ENCODE measurements around the gene TBC1D22A. TPM values are rescaled to one million over a fixed set of nuclear protein-coding genes. Genes with fewer than 3 reads are reported as not detected.

TBC1D22A gene
- total and polyA plus RNA-seq, 10 of the 15 experiments (the other 5 are each of a cell fraction or from before 2014, with no cell fraction given): 0.63 to 44.7 (median 27.4) TPM

DNA sequence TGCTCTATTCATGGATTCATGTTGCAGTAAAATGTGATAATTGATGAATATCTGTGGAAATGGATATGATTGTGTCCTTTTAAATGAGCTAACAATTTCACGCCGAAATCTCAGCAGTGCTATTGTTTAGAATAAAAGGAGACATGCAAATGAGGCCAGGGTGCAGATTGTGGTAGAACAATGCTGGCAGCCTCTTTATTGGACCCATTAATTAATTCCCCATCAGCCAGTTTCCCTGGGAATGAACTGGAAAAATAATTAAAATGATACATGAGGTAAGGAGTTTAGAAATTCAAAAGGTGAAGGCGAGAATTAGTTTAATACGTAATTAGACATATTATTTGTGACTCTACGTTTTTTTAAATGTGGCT is 306.2 kb downstream of the TBC1D22A start:
- in situ Hi-C loops (cut with MboI) (no loop called here), intact Hi-C loops (cut with micrococcal nuclease; ENCODE audit: unreplicated experiment) (no loop called here)
- SMC1A ChIA-PET (ENCODE audit: uncharacterized antibody, unreplicated experiment): no interaction called here
- WGBS (ENCODE audit: insufficient coverage, insufficient replicate concordance, low lambda C conversion rate, missing lambda C conversion rate): 88% methylated on average over 5 of the region's 5 CpGs
- ATAC-seq (no peak), FAIRE-seq (no peak), DNase-seq (ENCODE audit: low read depth, low spot score) (no peak)
- H3K4me2 ChIP-seq (ENCODE audit: control insufficient read depth, insufficient read depth): no peak overlapping the region
- H3K79me2 ChIP-seq (ENCODE audit: control insufficient read depth, insufficient read depth, low read length): no peaks in the 10 kb centered on the region
- peaks cover 0 to 5% of the 10 kb centered on the region in 2 experiments; a peak in 2 of 4 replicates for H3K36me3 ChIP-seq (ENCODE audit: control insufficient read depth in 2 of 2, insufficient read depth in 2 of 2, low read length in 1 of 2)
- POLR2A ChIA-PET: no interaction called here
- no peaks in the 10 kb centered on the region; the same call in 2 of the 3 replicates for H3K9me3 ChIP-seq (replicated peaks; ENCODE audit: control insufficient read depth, insufficient read depth, low read length)
- H4K20me1 ChIP-seq (ENCODE audit: control insufficient read depth, insufficient read depth): no peaks in the 10 kb centered on the region
- H3K9ac ChIP-seq (ENCODE audit: control insufficient read depth, insufficient read depth, low read length): no peak overlapping the region
- TF ChIP-seq, protein P1, sequence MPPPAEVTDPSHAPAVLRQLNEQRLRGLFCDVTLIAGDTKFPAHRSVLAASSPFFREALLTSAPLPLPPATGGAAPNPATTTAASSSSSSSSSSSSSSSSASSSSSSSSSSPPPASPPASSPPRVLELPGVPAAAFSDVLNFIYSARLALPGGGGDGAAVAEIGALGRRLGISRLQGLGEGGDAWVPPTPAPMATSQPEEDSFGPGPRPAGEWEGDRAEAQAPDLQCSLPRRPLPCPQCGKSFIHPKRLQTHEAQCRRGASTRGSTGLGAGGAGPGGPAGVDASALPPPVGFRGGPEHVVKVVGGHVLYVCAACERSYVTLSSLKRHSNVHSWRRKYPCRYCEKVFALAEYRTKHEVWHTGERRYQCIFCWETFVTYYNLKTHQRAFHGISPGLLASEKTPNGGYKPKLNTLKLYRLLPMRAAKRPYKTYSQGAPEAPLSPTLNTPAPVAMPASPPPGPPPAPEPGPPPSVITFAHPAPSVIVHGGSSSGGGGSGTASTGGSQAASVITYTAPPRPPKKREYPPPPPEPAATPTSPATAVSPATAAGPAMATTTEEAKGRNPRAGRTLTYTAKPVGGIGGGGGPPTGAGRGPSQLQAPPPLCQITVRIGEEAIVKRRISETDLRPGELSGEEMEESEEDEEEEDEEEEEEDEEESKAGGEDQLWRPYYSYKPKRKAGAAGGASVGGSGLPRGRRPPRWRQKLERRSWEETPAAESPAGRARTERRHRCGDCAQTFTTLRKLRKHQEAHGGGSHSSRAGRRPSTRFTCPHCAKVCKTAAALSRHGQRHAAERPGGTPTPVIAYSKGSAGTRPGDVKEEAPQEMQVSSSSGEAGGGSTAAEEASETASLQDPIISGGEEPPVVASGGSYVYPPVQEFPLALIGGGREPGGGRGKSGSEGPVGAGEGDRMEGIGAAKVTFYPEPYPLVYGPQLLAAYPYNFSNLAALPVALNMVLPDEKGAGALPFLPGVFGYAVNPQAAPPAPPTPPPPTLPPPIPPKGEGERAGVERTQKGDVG (CRISPR knock-in tag; IDR thresholded peaks at IDR 0.05): no peak
- no peak for TF ChIP-seq STAT1 (conservative IDR thresholded peaks at IDR 0.05)
- TF ChIP-seq, protein P2, sequence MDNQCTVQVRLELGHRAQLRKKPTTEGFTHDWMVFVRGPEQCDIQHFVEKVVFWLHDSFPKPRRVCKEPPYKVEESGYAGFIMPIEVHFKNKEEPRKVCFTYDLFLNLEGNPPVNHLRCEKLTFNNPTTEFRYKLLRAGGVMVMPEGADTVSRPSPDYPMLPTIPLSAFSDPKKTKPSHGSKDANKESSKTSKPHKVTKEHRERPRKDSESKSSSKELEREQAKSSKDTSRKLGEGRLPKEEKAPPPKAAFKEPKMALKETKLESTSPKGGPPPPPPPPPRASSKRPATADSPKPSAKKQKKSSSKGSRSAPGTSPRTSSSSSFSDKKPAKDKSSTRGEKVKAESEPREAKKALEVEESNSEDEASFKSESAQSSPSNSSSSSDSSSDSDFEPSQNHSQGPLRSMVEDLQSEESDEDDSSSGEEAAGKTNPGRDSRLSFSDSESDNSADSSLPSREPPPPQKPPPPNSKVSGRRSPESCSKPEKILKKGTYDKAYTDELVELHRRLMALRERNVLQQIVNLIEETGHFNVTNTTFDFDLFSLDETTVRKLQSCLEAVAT (IDR thresholded peaks at IDR 0.05): no peak
- TF ChIP-seq, protein P3, sequence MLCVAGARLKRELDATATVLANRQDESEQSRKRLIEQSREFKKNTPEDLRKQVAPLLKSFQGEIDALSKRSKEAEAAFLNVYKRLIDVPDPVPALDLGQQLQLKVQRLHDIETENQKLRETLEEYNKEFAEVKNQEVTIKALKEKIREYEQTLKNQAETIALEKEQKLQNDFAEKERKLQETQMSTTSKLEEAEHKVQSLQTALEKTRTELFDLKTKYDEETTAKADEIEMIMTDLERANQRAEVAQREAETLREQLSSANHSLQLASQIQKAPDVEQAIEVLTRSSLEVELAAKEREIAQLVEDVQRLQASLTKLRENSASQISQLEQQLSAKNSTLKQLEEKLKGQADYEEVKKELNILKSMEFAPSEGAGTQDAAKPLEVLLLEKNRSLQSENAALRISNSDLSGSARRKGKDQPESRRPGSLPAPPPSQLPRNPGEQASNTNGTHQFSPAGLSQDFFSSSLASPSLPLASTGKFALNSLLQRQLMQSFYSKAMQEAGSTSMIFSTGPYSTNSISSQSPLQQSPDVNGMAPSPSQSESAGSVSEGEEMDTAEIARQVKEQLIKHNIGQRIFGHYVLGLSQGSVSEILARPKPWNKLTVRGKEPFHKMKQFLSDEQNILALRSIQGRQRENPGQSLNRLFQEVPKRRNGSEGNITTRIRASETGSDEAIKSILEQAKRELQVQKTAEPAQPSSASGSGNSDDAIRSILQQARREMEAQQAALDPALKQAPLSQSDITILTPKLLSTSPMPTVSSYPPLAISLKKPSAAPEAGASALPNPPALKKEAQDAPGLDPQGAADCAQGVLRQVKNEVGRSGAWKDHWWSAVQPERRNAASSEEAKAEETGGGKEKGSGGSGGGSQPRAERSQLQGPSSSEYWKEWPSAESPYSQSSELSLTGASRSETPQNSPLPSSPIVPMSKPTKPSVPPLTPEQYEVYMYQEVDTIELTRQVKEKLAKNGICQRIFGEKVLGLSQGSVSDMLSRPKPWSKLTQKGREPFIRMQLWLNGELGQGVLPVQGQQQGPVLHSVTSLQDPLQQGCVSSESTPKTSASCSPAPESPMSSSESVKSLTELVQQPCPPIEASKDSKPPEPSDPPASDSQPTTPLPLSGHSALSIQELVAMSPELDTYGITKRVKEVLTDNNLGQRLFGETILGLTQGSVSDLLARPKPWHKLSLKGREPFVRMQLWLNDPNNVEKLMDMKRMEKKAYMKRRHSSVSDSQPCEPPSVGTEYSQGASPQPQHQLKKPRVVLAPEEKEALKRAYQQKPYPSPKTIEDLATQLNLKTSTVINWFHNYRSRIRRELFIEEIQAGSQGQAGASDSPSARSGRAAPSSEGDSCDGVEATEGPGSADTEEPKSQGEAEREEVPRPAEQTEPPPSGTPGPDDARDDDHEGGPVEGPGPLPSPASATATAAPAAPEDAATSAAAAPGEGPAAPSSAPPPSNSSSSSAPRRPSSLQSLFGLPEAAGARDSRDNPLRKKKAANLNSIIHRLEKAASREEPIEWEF (IDR thresholded peaks at IDR 0.05; ENCODE audit: insufficient replicate concordance, low read depth, low read length): no peak
- no peak for TF ChIP-seq SMARCA5 (IDR thresholded peaks at IDR 0.05)
- TF ChIP-seq, protein P4, sequence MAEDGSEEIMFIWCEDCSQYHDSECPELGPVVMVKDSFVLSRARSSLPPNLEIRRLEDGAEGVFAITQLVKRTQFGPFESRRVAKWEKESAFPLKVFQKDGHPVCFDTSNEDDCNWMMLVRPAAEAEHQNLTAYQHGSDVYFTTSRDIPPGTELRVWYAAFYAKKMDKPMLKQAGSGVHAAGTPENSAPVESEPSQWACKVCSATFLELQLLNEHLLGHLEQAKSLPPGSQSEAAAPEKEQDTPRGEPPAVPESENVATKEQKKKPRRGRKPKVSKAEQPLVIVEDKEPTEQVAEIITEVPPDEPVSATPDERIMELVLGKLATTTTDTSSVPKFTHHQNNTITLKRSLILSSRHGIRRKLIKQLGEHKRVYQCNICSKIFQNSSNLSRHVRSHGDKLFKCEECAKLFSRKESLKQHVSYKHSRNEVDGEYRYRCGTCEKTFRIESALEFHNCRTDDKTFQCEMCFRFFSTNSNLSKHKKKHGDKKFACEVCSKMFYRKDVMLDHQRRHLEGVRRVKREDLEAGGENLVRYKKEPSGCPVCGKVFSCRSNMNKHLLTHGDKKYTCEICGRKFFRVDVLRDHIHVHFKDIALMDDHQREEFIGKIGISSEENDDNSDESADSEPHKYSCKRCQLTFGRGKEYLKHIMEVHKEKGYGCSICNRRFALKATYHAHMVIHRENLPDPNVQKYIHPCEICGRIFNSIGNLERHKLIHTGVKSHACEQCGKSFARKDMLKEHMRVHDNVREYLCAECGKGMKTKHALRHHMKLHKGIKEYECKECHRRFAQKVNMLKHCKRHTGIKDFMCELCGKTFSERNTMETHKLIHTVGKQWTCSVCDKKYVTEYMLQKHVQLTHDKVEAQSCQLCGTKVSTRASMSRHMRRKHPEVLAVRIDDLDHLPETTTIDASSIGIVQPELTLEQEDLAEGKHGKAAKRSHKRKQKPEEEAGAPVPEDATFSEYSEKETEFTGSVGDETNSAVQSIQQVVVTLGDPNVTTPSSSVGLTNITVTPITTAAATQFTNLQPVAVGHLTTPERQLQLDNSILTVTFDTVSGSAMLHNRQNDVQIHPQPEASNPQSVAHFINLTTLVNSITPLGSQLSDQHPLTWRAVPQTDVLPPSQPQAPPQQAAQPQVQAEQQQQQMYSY (CRISPR knock-in tag; IDR thresholded peaks at IDR 0.05): no peak
- H2AFZ ChIP-seq (ENCODE audit: control insufficient read depth, low read depth, low read length): no peak overlapping the region
- CTCF ChIA-PET: no interaction called here
- H3K27ac ChIP-seq (ENCODE audit: control insufficient read depth, insufficient read depth): no peak overlapping the region
- H3K4me3 ChIP-seq: no peak overlapping the region
- no peaks in the 10 kb centered on the region for H3K4me1 ChIP-seq (ENCODE audit: control insufficient read depth, insufficient read depth, low read length)
- H3K27me3 ChIP-seq (replicated peaks in 1 of 2; ENCODE audit: control insufficient read depth in 2 of 2, insufficient read depth in 2 of 2, low read length in 1 of 2): no peaks in the 10 kb centered on the region
- RAD21 ChIA-PET (ENCODE audit: unreplicated experiment): no interaction called here
- BruUV-seq (replicated peaks): TSS peak; percentile 10

Data from GM12878 (cell line).